ELR (cell line): ENCODE results near the gene TNNI3K.

Source experiments
- DNase-seq: peaks from one replicate; pipeline ENCODE4 v3.0.0-alpha.2; 2015; ENCODE audit warnings: low read depth

The TNNI3K gene

DNA sequence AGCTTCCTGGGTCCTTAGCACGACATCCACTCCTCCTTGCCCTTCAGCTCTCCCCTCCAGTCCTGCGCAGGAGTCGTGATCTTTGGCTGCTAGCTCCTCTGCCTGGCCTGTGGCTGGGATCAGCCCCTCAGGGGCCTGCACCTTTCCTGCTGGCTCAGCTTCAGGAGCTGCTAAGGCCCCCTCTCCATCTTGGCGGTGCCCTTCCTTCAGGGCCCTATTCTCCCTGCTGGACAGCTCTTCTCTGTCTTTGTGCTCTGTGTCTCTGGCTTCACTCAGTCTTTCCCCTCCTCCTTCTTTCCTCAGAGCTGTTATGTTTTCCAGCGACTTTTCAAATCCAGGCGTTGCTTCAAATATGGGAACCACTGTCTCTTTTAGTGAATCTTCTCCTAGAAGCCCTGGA lies 336.7 kb downstream of the TNNI3K start:
- no peak for DNase-seq

DNA sequence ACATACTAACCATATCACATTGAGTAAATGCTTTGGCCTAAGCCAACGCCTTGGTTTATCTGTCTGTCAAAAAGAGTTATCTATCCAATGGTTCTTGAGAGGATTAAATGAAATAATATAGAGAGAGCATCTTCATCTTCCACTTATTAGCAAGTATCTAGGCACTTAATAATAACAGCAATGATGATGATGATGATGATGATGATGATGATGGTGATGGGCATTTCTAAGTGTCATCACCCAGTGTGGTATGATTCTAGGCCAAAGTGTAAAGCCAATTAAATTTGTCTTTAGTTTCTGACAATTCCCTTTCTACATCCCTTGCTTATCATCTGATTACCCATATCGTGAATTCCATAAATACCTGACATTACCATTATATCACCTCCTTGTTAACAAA lies 342.9 kb downstream of the TNNI3K start:
- no peak for DNase-seq

DNA sequence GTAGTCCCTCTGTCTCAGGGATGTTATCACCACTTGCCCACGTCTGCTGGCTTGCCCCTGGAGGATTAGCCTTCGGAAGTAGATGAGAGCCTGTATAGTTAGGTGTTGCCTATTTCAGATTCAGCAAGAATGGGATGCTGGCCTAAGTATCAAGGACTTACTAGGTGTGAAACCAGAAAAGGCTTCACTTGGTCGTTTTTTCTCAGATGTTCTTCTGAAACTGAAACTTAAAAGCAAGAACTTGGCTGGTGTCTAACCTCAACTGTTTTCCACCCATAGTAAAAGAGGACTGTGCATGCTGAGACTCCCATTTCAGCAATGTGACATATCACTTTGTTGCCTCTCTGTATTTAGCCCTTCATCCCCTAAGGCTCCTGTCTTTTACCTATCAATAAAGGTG lies 344.2 kb downstream of the TNNI3K start:
- no peak for DNase-seq

GRCh38 chr1:74583397-74583796 lies 348.2 kb downstream of the TNNI3K start:
- no peak for DNase-seq

- DNase-seq: peak; percentile 20
These were observed 349.0 kb downstream of the TNNI3K start for GRCh38 chr1:74584185-74584584.

GRCh38 chr1:74586253-74586897 lies 351.2 kb downstream of the TNNI3K start:
- DNase-seq: peak; percentile 4

DNA sequence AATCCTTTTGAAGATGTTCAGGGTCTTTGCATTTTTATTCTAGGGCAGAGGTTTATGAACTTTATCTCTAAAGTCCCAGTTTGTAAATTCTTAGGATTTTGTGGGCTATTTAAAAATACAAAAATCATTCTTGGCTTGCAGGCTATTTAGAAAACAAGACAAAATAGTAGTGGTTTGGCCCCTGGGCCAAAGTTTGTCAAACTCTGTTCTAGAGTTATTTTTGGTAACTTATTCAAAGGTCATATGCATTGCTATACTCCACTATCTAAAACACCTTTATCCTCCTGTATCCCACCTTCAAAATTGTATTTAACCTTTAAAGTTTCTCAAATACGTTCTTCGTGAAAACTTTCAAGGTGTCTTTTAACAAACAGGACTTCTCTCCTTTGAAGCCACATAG lies 352.7 kb downstream of the TNNI3K start:
- no peak for DNase-seq

DNA sequence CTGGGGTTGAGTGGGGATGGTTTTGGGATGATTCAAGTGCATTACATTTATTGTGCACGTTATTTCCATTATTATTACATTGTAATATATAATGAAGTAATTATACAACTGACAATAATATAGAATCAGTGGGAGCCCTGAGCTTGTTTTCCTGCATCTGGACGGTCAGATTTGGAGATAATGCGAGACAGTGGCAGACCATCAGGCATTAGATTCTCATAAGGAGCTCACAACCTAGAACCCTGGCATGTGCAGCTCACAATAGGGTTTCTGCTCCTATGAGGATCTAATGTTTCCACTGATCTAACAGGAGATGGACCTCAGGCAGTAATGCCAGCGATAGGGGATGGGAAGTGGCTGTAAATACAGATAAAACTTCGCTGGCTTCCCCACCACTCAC lies 355.1 kb downstream of the TNNI3K start:
- no peak for DNase-seq

DNA sequence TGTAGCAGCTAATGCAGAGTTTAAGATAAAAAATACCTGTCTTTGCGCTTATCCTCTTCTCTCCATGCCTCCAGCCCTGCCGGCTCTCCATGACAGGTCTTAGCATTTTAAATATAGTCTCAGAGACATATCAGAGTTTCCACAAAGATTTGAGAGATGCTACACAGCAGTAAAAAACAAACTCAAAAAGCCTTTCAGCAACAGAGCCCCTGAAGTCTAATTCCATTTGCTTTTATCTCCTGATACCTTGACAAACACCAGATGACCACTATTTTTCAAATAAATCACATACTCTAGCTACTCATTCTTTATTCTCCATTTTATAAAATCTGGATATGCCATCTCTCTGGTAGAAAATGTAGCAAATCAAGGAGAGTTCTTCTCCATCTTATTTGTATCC lies 356.8 kb downstream of the TNNI3K start:
- DNase-seq: no peak

- DNase-seq: no peak
These were observed 357.6 kb downstream of the TNNI3K start for GRCh38 chr1:74592580-74593355.
